ENCODE measurements around the gene DCXR. TPM values are rescaled to one million over a fixed set of nuclear protein-coding genes. Genes with fewer than 3 reads are reported as not detected.

The DCXR gene
- total RNA-seq, 1 experiment from 2014 or later: 306 TPM

- DNase-seq (ENCODE audit: low read depth, low spot score): no peak
- Histone ChIP-seq H3K27me3 (ENCODE audit: insufficient read depth, low read length) (no peaks in the 10 kb centered on the region), H4K20me1 (ENCODE audit: insufficient read depth) (no peaks in the 10 kb centered on the region), H2AFZ (ENCODE audit: low read depth, low read length, poor library complexity, severe bottlenecking) (peak overlapping the region; percentile 49), H3K4me2 (ENCODE audit: low read length) (peak overlapping the region; percentile 95), H3K27ac (ENCODE audit: low read depth, low read length) (peak overlapping the region; percentile 91), H3K79me2 (ENCODE audit: insufficient read depth, low read length) (peaks cover 20% of the 10 kb centered on the region; the same call in 1 of the 2 replicates), H3K4me3 (replicated peaks in 1 of 2; ENCODE audit: low read depth in 1 of 2, low read length in 2 of 2) (peak overlapping the region; percentile 30 to 92), H3K9me3 (ENCODE audit: control insufficient read depth in 1 of 2, insufficient read depth in 1 of 2, low read depth in 1 of 2, low read length in 2 of 2) (no peaks in the 10 kb centered on the region), H3K4me1 (ENCODE audit: control insufficient read depth in 1 of 2, insufficient read depth in 2 of 2, low read length in 2 of 2) (peaks cover 15 to 42% of the 10 kb centered on the region in 2 experiments), H3K9me2 (ENCODE audit: insufficient read depth) (no peaks in the 10 kb centered on the region), H3K9ac (ENCODE audit: low read length) (peak overlapping the region; percentile 94; the same call in 1 of the 2 replicates), H3K36me3 (ENCODE audit: control insufficient read depth in 1 of 2, insufficient read depth in 2 of 2, low read length in 2 of 2) (peaks cover 0 to 12% of the 10 kb centered on the region in 2 experiments; a peak in 1 of 4 replicates)
- BruUV-seq (replicated peaks): no TSS peak
- CTCF ChIA-PET: interaction anchor here (0.5 to 4.8 kb wide), 20 partner anchors 9 to 733 kb away, joined by 3 to 57 read pairs (median 4); partner anchors contain the start of genes CENPX, FASN, GPS1 and LRRC45
- POLR2A ChIA-PET: interaction anchor here (0.7 to 1.5 kb wide), 8 partner anchors 9 to 165 kb away, joined by 3 to 8 read pairs (median 4); partner anchors contain the start of genes CENPX, FASN, LRRC45 and PYCR1
- peak; percentile 93 for TF ChIP-seq TCF7L2 (IDR thresholded peaks at IDR 0.05; ENCODE audit: borderline replicate concordance, extremely low read depth, insufficient read depth, insufficient read length)
- TF ChIP-seq SRF (IDR thresholded peaks at IDR 0.05; ENCODE audit: low read depth): no peak
- ATAC-seq: no peak
- RAD21 ChIA-PET (ENCODE audit: low non-redundant PET in 1 of 2, low total read pairs in 2 of 2, uncharacterized antibody in 2 of 2, unreplicated experiment in 2 of 2): interaction anchor here (1.0 to 1.1 kb wide), 2 partner anchors 15 to 78 kb away, joined by 10 to 11 read pairs; partner anchors contain the start of genes CENPX (in 1 of the 2) and LRRC45 (in 1 of the 2)
- intact Hi-C loops (cut with micrococcal nuclease): loop anchor here (2.0 to 10.0 kb wide), 3 partner anchors 61 to 377 kb away; partner anchors contain the start of genes FASN, HEXD and OGFOD3
Observed at GRCh38 chr17:82037889-82038195, 345 bp upstream of the DCXR start.

DNA sequence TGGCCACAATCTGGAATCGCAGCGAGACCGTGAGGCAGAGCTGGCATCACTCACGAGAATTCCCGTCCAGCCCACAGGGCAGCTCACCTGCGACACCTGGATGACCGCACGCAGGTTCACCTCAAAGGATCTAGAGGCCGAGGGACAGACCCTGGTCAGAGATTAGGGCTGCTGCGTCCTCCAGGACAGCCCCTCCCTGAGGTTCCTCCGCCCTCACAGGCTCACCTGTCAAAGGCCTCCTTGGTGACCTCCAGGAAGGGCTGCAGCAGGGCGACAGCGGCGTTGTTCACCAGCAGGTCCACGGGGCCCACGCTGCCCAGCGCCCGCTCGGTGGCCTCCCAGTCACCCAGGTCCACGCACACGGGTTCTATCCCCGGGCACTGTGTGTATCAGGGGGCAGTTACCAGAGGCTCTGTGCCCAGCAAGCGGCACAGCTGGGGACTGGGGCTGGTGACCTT lies 834 bp downstream of the DCXR start:
- no peak overlapping the region for H2AFZ ChIP-seq (ENCODE audit: low read depth, low read length, poor library complexity, severe bottlenecking)

More for the DNA sequence above, 834 bp downstream of the DCXR start:
- Histone ChIP-seq H3K9ac (ENCODE audit: low read length) (peak overlapping the region; percentile 94), H3K4me2 (ENCODE audit: low read length) (peak overlapping the region; percentile 95), H3K27me3 (ENCODE audit: insufficient read depth, low read length) (no peaks in the 10 kb centered on the region), H3K4me1 (ENCODE audit: control insufficient read depth in 1 of 2, insufficient read depth in 2 of 2, low read length in 2 of 2) (peaks cover 18 to 51% of the 10 kb centered on the region in 2 experiments), H3K79me2 (ENCODE audit: insufficient read depth, low read length) (peaks cover 28% of the 10 kb centered on the region; the same call in 1 of the 2 replicates), H3K9me2 (ENCODE audit: insufficient read depth) (no peaks in the 10 kb centered on the region), H4K20me1 (ENCODE audit: insufficient read depth) (no peaks in the 10 kb centered on the region), H3K36me3 (ENCODE audit: control insufficient read depth in 1 of 2, insufficient read depth in 2 of 2, low read length in 2 of 2) (peaks cover 0 to 12% of the 10 kb centered on the region in 2 experiments; a peak in 1 of 4 replicates), H3K27ac (ENCODE audit: low read depth, low read length) (peak overlapping the region; percentile 91), H3K4me3 (replicated peaks in 1 of 2; ENCODE audit: low read depth in 1 of 2, low read length in 2 of 2) (peak overlapping the region; percentile 92 to 93), H3K9me3 (ENCODE audit: control insufficient read depth in 1 of 2, insufficient read depth in 1 of 2, low read depth in 1 of 2, low read length in 2 of 2) (no peaks in the 10 kb centered on the region)
- intact Hi-C loops (cut with micrococcal nuclease): loop anchor here (2.0 to 10.0 kb wide), 3 partner anchors 62 to 378 kb away; partner anchors contain the start of genes FASN, HEXD and OGFOD3
- RAD21 ChIA-PET (ENCODE audit: low non-redundant PET in 1 of 2, low total read pairs in 2 of 2, uncharacterized antibody in 2 of 2, unreplicated experiment in 2 of 2): no interaction called here
- TF ChIP-seq TCF7L2 (IDR thresholded peaks at IDR 0.05; ENCODE audit: borderline replicate concordance, extremely low read depth, insufficient read depth, insufficient read length) (no peak), FOSL1 (IDR thresholded peaks at IDR 0.05; ENCODE audit: low read depth) (no peak)
- TF ChIP-seq, protein P1, sequence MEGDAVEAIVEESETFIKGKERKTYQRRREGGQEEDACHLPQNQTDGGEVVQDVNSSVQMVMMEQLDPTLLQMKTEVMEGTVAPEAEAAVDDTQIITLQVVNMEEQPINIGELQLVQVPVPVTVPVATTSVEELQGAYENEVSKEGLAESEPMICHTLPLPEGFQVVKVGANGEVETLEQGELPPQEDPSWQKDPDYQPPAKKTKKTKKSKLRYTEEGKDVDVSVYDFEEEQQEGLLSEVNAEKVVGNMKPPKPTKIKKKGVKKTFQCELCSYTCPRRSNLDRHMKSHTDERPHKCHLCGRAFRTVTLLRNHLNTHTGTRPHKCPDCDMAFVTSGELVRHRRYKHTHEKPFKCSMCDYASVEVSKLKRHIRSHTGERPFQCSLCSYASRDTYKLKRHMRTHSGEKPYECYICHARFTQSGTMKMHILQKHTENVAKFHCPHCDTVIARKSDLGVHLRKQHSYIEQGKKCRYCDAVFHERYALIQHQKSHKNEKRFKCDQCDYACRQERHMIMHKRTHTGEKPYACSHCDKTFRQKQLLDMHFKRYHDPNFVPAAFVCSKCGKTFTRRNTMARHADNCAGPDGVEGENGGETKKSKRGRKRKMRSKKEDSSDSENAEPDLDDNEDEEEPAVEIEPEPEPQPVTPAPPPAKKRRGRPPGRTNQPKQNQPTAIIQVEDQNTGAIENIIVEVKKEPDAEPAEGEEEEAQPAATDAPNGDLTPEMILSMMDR (IDR thresholded peaks at IDR 0.05 in 2 of 3, conservative IDR thresholded peaks at IDR 0.05 in 1 of 3; ENCODE audit: borderline replicate concordance in 1 of 3, insufficient read depth in 1 of 3, low read depth in 2 of 3, low read length in 2 of 3): no peak
- no TSS peak for BruUV-seq (replicated peaks)
- no peak for DNase-seq (ENCODE audit: low read depth, low spot score)
- ATAC-seq: no peak
- CTCF ChIA-PET: interaction anchor here (1.6 to 4.8 kb wide), 2 partner anchors 15 to 69 kb away, joined by 11 to 57 read pairs; partner anchors contain the start of genes CENPX and LRRC45
- POLR2A ChIA-PET: interaction anchor here (1.6 kb wide), 1 partner anchor 14 kb away, joined by 4 read pairs; the partner anchor contains the start of genes CENPX and LRRC45
